ENCODE results near the gene FANK1.

Gene FANK1

DNA sequence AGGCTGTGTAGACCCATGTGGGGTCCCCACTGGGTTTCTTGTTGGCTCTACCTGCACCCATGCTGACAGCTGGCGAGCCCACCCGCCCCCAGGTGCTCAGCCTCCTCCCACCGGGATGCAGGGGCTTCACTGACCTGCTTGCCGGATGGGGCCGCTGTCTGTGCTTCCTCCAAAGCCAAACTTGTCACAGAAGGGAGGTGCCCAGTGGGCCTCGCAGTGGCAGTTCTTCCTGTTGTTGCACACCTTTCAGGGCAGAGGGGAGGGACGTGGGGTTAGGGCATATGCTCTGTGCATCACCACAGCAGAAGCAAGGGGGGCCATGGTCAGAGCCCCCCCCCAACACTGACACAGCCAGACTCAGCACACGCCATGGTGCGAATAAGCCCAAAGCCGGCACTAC, 146.5 kb downstream of the FANK1 start:
- Histone ChIP-seq H3K9ac (ENCODE audit: low read length) (no peak overlapping the region), H3K27ac (ENCODE audit: low read length) (no peak overlapping the region), H3K27me3 (replicated peaks; ENCODE audit: insufficient read depth, low read length) (no peaks in the 10 kb centered on the region; the same call in 1 of the 2 replicates), H3K9me2 (replicated peaks; ENCODE audit: insufficient read depth, low read length) (no peaks in the 10 kb centered on the region), H3K4me2 (ENCODE audit: low read depth, low read length) (no peak overlapping the region), H3K79me2 (ENCODE audit: low read length) (no peaks in the 10 kb centered on the region), H2AFZ (ENCODE audit: low read length) (no peak overlapping the region), H3K9me3 (replicated peaks; ENCODE audit: insufficient read depth, low read length) (no peaks in the 10 kb centered on the region), H3K4me1 (ENCODE audit: low read length) (no peaks in the 10 kb centered on the region), H3K4me3 (ENCODE audit: low read length) (no peak overlapping the region), H4K20me1 (ENCODE audit: insufficient read depth, low read length) (no peaks in the 10 kb centered on the region), H3F3A (ENCODE audit: insufficient read depth, low read length) (no peaks in the 10 kb centered on the region), H3K36me3 (replicated peaks; ENCODE audit: insufficient read depth, low read length) (no peaks in the 10 kb centered on the region)
- TF ChIP-seq EZH2 (optimal IDR thresholded peaks at IDR 0.05; ENCODE audit: low read depth, low read length) (no peak), EZH2phosphoT487 (IDR thresholded peaks at IDR 0.05; ENCODE audit: low read length) (no peak)
- TF ChIP-seq, protein P1, sequence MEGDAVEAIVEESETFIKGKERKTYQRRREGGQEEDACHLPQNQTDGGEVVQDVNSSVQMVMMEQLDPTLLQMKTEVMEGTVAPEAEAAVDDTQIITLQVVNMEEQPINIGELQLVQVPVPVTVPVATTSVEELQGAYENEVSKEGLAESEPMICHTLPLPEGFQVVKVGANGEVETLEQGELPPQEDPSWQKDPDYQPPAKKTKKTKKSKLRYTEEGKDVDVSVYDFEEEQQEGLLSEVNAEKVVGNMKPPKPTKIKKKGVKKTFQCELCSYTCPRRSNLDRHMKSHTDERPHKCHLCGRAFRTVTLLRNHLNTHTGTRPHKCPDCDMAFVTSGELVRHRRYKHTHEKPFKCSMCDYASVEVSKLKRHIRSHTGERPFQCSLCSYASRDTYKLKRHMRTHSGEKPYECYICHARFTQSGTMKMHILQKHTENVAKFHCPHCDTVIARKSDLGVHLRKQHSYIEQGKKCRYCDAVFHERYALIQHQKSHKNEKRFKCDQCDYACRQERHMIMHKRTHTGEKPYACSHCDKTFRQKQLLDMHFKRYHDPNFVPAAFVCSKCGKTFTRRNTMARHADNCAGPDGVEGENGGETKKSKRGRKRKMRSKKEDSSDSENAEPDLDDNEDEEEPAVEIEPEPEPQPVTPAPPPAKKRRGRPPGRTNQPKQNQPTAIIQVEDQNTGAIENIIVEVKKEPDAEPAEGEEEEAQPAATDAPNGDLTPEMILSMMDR (IDR thresholded peaks at IDR 0.05; ENCODE audit: low read length) = no peak
- DNase-seq = no peak

DNA sequence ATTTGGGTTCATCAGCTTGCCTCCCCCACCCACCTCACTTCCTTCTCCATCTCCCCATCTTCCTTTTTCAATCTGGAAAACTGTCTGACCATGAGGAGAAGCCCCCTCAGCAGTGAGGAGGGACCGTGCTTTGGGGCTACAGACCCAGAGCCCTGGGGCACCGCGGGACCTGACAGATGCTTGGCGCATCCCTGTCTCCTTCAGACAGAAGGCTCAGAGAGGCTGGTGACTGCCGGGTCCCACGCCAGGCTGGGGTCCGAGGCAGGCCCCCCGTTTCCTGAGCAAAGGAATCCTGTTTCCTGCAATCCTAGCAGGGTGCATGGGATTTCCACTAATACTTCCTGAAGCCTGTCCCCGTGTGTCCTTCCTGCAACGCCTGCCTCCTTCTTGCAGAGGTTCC, 147.0 kb downstream of the FANK1 start:
- no peak for TF ChIP-seq EZH2 (optimal IDR thresholded peaks at IDR 0.05; ENCODE audit: low read depth, low read length)
- TF ChIP-seq, protein P1 (IDR thresholded peaks at IDR 0.05; ENCODE audit: low read length) = no peak
- no peak for TF ChIP-seq EZH2phosphoT487 (IDR thresholded peaks at IDR 0.05; ENCODE audit: low read length)
- no peaks in the 10 kb centered on the region for H3F3A ChIP-seq (ENCODE audit: insufficient read depth, low read length)
- no peak overlapping the region for H2AFZ ChIP-seq (ENCODE audit: low read length)
- H3K36me3 ChIP-seq (replicated peaks; ENCODE audit: insufficient read depth, low read length) = no peaks in the 10 kb centered on the region
- H3K4me1 ChIP-seq (ENCODE audit: low read length) = no peaks in the 10 kb centered on the region
- H3K27ac ChIP-seq (ENCODE audit: low read length) = no peak overlapping the region
- H3K27me3 ChIP-seq (replicated peaks; ENCODE audit: insufficient read depth, low read length) = no peaks in the 10 kb centered on the region; the same call in 1 of the 2 replicates
- no peak overlapping the region for H3K4me2 ChIP-seq (ENCODE audit: low read depth, low read length)
- no peak overlapping the region for H3K4me3 ChIP-seq (ENCODE audit: low read length)
- H3K9ac ChIP-seq (ENCODE audit: low read length) = no peak overlapping the region
- H3K9me3 ChIP-seq (replicated peaks; ENCODE audit: insufficient read depth, low read length) = no peaks in the 10 kb centered on the region
- no peak for DNase-seq
- H3K79me2 ChIP-seq (ENCODE audit: low read length) = no peaks in the 10 kb centered on the region
- no peaks in the 10 kb centered on the region for H4K20me1 ChIP-seq (ENCODE audit: insufficient read depth, low read length)
- H3K9me2 ChIP-seq (replicated peaks; ENCODE audit: insufficient read depth, low read length) = no peaks in the 10 kb centered on the region

DNA sequence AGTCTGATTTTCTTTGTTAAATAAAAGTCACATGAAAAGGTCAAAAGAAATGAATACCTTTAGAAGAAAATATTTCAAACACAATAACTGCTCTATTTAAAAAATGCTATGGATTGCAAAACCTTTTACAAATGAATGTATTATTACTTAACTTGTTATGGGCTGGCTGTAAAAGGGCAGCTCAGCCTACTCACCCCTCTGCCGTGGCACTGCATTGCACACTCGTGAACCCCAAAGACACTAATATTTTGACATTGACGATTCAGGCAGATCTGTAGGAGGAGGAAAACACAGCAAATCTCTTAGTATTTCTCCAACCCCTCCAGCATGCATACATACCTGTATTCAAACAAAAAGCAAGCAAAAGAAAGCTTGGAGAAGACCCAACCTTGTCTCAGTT, 149.5 kb downstream of the FANK1 start:
- no peak overlapping the region for H3K4me2 ChIP-seq (ENCODE audit: low read depth, low read length)
- TF ChIP-seq EZH2phosphoT487 (IDR thresholded peaks at IDR 0.05; ENCODE audit: low read length) (no peak), EZH2 (optimal IDR thresholded peaks at IDR 0.05; ENCODE audit: low read depth, low read length) (no peak)
- TF ChIP-seq, protein P1 (IDR thresholded peaks at IDR 0.05; ENCODE audit: low read length) = no peak
- no peak overlapping the region for H3K4me3 ChIP-seq (ENCODE audit: low read length)
- H3K9me3 ChIP-seq (replicated peaks; ENCODE audit: insufficient read depth, low read length) = no peaks in the 10 kb centered on the region
- H3K27me3 ChIP-seq (replicated peaks; ENCODE audit: insufficient read depth, low read length) = no peaks in the 10 kb centered on the region; the same call in 1 of the 2 replicates
- H3K9ac ChIP-seq (ENCODE audit: low read length) = no peak overlapping the region
- H3K79me2 ChIP-seq (ENCODE audit: low read length) = no peaks in the 10 kb centered on the region
- H3K27ac ChIP-seq (ENCODE audit: low read length) = no peak overlapping the region
- H3F3A ChIP-seq (ENCODE audit: insufficient read depth, low read length) = no peaks in the 10 kb centered on the region
- no peaks in the 10 kb centered on the region for H3K4me1 ChIP-seq (ENCODE audit: low read length)
- H4K20me1 ChIP-seq (ENCODE audit: insufficient read depth, low read length) = no peaks in the 10 kb centered on the region
- H3K9me2 ChIP-seq (replicated peaks; ENCODE audit: insufficient read depth, low read length) = no peaks in the 10 kb centered on the region
- DNase-seq = no peak
- H3K36me3 ChIP-seq (replicated peaks; ENCODE audit: insufficient read depth, low read length) = no peaks in the 10 kb centered on the region
- H2AFZ ChIP-seq (ENCODE audit: low read length) = no peak overlapping the region

Measured in MM.1S (cell line).